T-helper 2 cell treated with Interferon-gamma antibody and Interleukin-4, amounts not matched to agents 100 ng/mL and 5 ng/mL, for 36 hours (primary cell): Measurements from ENCODE around the gene STYXL1. TPM values are rescaled to one million over a fixed set of nuclear protein-coding genes. Genes with fewer than 3 reads are reported as not detected.
"Not testable (repeated sequence)": the region's sequence is repeated elsewhere in the genome, so short reads cannot be mapped to it uniquely, and the experiment has no call there.

Experiments used
- intact Hi-C: fragments of 100-400 bp; cut with micrococcal nuclease; formaldehyde crosslinking; loops from one replicate; pipeline ENCODE4 v1.15.1; 2023
- total RNA-seq: library from RNA; stranded (reverse); gene quantifications from 2 replicates; pipeline ENCODE4 v1.2.3, GENCODE V29; 2022

STYXL1 gene, protein sequence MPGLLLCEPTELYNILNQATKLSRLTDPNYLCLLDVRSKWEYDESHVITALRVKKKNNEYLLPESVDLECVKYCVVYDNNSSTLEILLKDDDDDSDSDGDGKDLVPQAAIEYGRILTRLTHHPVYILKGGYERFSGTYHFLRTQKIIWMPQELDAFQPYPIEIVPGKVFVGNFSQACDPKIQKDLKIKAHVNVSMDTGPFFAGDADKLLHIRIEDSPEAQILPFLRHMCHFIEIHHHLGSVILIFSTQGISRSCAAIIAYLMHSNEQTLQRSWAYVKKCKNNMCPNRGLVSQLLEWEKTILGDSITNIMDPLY
- total RNA-seq: 30.2 and 32.2 TPM in 2 replicates

DNA sequence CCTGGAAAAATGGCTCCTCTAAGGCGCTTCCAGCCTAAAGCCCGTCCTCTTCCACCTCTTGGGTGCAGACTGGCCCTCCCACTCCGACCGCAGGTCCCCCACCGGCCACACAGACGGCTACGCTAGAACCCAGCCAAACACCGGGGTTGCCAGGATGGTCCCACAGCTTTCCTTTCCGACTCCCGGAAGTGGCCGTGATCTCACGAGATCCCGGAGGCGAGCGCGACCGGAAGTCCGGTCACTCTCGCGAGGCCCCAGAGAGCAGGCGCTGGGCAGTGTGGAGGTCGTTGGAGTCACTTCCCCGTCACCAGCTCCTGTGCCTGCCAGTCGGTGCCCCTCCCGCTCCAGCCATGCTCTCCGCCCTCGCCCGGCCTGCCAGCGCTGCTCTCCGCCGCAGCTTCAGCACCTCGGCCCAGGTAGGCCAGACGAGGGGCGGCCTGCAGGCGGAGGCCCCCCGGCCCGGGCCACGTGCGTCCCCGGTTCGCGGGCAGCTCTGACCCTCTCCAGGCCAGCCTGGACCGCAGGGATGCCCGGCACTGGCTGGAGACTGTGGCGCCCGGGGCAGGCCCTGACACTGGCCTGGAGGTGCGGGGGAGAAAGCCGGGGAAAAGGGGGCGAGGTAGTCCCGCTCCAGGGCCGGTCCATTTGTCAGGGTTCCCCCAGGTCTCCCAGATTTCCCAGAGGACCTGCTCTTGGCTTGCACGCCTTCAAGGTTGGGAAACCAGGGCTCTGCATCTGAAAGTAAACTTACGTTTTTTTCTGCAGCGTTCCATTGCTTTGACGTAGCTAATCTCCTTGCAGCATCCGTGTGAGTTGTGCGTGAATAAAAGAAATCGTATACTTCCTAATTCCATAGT lies at the start of gene STYXL1, which contains the start of gene MDH2:
Gene STYXL1 (minus strand): TSS at position 190 of the 857 bp plus-strand sequence. CDS start 17,477 bp downstream, outside the sequence.
Gene MDH2 (plus strand): TSS at position 296 of the 857 bp plus-strand sequence. CDS start 55 bp downstream, at position 351.
- intact Hi-C loops: loop anchor here (1.0 to 2.0 kb wide), 6 partner anchors 54 to 311 kb away; partner anchors contain the start of genes POR and TMEM120A

DNA sequence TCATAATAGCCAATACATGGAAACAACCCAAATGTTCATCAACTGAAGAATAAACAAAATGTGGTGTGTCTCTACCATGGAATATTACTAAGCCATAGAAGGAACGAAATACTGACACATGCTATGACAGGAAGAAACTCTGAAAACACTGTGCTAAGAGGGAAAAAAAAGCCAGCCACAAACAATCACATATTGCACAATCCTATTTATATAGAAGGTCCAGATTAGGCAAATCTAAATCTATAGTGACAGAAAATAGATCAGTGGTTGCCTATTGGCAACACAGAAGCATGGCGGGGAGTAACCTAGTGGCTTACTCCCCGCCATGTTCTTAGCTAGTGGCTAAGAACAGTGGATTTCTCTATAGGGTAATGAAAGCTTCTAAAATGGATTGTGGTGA lies 48.1 kb upstream of the STYXL1 start:
- intact Hi-C loops: no loop called here

DNA sequence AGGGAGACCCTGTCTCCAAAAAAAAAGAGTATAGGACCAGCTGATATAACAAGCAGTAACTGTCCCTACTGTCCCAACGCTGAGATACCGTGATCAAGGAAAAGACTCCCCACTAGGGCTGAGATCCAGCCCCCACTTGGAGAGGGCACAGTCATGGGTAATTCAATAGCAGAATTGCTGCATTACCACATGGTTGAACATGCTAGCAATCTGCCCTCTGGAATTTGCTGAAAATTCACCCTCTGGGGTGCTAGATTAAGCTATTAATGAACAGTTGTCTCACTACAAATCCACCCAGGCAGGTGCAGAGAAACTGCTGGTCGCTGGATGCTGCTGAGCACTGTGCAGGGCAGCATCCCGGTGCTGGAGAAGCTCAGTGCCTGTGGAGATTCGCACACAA lies 46.5 kb upstream of the STYXL1 start:
- intact Hi-C loops: not testable (repeated sequence)

DNA sequence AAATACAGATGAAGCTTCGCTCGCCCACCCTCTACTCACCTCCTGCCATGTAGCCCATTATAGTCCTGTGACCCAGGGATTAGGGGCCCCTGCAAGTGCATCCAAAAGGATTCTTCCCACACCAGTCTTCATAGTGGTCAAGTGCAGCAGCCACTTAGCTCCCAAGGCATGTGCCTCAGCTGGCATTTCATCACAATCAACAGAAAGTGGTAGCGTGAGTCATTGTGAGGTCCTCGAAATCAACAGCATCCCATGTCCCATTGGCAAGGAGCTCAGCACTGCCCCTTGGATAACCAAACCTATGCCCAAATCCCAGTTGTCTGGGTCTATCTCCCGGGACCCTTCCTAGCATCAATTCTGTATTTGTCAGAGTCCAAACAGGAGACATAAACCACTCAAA lies 45.7 kb upstream of the STYXL1 start:
- intact Hi-C loops: not testable (repeated sequence)

DNA sequence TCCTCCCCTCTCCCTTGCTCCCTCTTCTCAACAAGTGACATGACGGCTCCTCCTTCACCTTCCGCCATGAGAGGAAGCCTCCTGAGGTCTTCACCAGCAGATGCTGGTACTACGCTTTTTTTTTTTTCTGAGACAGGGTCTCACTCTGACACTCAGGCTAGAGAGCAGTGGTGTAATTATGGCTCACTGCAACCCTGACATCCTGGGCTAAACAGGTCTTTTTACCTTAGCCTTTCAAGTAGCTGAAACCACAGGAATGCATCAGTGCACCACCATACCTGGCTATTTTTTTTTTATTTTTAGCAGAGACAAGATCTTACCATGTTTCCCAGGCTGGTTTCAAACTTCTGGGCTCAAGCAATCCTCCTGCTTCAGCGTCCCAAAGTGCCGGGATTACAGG lies 43.7 kb upstream of the STYXL1 start:
- intact Hi-C loops: no loop called here

DNA sequence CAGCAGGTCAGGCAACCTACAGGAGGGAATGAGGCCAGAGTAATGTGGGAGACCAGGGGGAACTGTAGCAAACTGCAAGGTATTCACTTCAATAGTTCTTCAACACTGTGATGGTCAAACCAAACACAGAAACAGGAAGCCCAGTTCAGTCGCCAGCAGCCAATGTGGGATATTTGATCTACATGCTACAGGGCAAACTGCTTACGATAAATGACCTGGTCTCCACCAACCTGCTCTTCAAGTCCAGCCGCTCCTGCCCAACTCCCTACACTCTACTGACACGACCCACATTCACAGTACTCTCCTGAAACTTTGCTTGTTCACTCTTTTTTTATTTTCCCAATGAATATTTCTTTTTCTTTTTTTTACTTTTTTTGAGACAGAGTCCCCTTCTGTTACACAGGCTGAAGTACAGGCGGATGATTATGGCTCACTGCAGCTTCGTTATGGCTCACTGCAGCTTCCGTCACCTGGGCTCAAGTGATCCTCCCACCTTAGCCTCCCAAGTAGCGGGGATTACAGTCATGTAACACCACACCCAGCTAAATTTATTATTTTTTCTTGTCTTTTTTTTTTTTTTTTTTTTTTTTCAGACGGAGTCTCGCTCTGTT lies 42.2 kb upstream of the STYXL1 start:
- intact Hi-C loops: no loop called here

DNA sequence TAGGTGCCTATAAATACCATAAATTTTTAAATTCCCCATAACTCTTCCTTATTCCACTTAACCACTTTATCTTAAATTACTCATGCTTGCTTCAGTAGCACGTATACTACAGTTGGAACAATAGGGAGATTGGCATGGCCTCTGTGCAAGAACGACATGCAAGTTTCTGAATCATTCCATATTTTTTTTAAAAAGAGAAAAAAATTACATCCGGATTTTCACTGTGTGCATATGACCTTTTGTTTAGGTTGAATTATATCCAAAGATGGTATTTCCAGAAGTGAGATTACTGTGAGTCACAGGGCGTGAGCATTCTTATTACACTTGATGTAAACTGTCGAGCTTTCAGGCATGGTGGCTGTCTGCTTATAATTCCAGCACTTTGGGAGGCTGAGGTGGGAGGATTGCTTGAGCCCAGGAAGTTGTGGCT lies 39.6 kb upstream of the STYXL1 start:
- intact Hi-C loops: not testable (repeated sequence)

DNA sequence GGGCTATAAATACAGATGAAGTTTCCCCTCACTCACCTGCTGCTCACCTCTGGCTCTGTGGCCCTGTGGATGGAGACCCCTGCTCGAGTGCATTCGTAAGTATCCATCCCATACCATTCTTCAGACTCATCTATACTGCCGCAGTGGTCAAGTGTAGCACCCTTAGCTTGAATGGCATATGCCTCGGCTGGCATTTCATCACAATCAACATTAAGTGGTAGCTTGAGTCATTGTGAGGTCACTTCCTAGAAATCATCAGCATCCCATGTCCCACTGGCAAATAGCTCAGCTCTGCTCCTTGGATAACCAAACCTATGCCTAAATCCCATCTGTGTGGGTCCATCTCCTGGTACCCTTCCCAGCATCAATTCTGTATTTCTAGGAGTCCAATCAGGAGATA lies 38.3 kb upstream of the STYXL1 start:
- intact Hi-C loops: no loop called here

DNA sequence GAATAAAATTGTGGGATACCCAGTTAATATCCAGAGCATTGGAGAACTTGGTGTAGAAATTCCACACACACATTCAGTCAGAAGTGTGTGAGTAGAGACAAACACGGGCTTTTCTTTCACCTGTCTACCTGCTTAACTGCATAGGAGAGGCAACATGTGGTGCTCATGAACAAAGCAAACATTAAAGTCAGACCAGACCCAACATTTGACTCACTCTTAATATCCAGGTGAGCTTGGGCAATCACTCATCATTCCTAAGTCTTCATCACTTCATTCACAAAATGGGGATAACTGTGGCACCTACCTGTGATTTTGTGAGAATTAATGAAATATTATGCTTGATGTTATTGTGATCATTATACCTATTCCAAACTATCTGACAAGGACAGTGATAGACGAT lies 36.3 kb upstream of the STYXL1 start:
- intact Hi-C loops: not testable (repeated sequence)

DNA sequence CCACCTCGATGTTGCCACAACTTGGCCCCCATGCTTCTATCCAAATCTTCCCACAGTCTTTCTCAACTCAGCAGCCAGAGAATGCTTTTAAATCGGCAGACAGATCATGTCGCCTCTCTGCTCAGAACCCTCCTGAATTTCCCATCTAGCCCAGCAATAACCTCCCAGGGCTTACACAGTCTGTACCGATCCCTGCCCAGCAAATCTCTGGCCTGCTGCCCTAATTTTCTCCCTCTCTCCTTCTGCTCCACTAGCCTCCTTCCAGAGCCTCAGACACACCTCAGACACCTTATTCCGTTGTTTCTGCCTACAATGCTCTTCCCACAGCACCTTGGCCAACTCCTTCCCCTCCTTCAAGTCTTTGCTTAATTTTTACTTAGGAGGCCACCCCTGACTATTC lies 32.4 kb upstream of the STYXL1 start:
- intact Hi-C loops: no loop called here

DNA sequence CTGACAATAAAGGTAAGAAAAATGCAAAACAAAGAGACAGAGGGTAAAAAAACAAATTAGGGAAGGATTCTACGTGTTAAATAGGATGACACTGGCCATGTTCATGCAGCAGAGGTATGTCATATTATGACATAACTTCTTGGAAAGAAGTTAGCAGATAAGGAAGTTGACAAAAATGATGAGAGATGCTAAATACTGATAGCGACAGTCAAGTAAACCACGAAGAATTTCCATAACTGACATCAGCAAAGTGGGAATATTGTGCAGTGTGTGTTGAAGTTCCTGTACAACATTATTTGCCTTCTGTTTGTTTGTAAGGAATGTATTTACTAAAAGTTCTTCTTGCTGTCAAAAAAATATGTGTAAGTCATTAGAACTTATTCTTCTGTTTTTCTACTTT lies 29.6 kb upstream of the STYXL1 start:
- intact Hi-C loops: loop anchor here (5.0 kb wide), 1 partner anchor 55 kb away; no protein-coding TSS in a partner anchor

DNA sequence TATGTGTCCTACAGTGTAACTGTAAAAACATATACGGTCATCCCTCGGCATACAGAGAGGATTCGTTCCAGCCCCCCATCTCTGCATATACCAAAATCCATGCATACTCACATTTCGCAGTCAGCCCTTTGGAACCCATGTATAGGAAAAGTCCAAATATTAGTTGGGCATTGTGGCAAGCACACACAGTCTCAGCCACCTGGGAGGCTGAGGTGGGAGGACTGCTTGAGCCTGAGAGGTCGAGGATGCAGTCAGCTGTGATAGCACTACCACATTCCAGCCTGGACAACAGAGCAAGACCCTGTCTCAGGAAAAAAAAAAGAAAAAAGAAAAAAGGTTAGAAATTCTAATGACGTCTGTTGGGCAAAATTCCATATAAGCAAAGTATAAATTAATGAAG lies 29.2 kb upstream of the STYXL1 start:
- intact Hi-C loops: loop anchor here (5.0 kb wide), 1 partner anchor 55 kb away; no protein-coding TSS in a partner anchor

DNA sequence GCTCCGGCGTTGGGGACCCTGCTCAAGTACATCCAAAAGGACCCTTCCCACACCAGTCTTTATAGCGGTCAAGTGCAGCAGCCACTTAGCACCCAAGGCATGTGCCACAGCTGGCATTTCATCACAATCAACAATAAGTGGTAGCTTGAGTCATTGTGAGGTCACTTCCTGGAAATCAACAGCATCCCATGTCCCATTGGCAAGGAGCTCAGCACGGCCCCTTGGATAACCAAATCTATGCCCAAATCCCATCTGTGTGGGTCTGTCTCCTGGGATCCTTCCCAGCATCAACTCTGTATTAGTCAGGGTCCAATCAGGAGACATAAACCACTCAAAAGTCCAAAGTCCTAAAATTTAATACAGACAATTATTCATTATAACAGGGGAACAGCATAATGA lies 27.2 kb upstream of the STYXL1 start:
- intact Hi-C loops: loop anchor here (5.0 kb wide), 1 partner anchor 57 kb away; no protein-coding TSS in a partner anchor

DNA sequence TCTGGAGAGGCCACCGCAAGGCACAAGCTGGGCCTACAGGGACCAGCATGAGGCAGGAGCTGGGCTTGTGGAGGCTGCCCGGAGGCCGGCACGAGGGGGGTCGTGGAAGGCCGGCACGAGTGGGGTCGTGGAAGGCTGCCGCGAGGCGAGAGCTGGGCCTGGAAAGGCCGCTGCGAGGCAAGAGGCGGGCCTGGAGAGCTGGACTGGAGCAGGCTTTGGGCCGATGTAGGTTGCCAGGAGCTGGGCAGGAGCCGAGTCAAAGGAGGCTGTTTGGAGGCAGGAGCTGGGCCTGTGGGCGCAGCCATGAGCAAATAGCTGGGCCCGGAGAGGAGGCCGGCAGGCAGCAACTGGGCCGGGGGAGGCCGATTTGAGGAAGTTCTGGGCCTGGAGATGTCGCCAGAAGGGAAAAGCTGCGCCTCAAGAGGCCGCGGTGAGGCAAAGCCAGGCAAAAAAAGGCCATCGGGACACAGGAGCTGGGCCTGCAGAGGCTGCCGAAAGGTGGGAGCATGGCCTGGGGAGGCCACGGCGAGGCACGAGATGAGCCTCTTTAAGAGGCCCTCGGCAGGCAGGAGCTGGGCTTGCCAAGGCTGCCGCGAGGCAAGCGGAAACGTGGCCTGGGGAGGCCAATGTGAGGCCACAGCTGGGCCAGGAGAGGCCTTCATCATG lies 26.6 kb upstream of the STYXL1 start:
- intact Hi-C loops: no loop called here

DNA sequence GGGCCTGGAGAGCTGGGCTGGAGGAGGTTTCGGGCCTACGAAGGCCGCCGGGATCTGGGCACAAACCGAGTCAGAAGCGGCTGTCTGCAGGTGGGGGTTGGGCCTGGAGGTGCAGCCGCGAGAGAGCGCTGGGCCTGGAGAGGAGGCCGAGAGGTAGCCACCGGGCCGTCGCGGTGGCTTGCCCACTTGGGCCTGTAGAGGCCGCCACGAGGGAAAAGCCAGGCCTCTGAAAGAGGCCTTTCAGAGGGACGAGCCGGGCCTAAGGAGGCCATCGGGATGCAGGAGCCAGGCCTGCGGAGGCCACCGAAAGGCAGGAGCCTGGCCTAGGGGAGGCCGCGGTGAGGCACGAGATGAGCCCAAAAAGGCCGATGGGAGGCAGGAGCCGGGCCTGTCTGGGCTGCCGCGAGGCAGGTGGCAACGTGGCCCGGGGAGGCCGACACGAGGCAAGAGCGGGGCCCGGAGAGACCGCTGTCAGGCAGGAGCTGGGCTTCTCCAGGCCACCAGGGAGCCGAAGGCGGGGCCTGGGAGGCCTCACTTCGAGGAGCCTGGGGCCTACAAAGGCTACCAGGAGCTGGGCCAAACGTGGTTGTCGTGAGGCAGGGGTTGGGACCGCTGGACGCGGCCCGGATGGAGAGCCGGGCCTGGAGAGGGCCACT lies 25.7 kb upstream of the STYXL1 start:
- intact Hi-C loops: no loop called here

DNA sequence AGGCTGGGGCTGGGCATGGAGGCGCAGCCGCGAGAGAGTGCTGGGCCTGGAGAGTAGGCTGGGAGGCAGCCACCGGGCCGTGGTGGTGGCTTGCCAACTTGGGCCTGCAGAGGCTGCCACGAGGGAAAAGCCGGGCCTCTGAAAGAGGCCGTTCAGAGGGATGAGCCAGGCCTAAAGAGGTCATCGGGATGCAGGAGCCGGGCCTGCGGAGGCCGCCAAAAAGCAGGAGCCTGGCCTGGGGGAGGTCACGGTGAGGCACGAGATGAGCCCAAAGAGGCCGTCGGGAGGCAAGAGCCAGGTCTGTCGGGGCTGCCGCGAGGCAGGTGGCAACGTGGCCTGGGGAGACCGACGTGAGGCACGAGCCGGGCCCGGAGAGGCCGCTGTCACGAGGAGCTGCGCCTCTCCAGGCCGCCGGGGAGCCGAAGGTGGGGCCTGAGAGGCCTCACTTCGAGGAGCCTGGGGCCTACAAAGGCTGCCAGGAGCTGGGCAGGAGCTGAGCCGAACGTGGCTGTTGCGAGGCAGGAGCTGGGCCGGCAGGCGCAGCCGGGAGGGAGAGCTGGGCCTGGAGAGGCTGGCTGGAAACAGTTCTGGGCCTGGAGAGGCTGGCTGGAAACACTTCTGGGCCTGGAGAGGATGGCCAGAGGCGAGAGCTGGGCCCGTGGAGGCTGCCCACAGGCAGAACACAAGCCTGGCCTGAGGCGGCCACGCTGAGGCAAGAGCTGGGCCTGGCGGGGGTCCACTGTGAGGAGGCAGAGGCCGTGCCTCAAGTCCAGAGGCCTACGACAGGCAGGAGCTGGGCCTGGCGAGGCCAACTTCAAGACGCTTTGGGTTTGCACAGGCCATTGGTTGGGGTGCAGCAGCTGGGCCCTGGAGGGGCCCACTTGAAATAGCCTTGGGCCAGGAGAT lies 24.7 kb upstream of the STYXL1 start:
- intact Hi-C loops: no loop called here

DNA sequence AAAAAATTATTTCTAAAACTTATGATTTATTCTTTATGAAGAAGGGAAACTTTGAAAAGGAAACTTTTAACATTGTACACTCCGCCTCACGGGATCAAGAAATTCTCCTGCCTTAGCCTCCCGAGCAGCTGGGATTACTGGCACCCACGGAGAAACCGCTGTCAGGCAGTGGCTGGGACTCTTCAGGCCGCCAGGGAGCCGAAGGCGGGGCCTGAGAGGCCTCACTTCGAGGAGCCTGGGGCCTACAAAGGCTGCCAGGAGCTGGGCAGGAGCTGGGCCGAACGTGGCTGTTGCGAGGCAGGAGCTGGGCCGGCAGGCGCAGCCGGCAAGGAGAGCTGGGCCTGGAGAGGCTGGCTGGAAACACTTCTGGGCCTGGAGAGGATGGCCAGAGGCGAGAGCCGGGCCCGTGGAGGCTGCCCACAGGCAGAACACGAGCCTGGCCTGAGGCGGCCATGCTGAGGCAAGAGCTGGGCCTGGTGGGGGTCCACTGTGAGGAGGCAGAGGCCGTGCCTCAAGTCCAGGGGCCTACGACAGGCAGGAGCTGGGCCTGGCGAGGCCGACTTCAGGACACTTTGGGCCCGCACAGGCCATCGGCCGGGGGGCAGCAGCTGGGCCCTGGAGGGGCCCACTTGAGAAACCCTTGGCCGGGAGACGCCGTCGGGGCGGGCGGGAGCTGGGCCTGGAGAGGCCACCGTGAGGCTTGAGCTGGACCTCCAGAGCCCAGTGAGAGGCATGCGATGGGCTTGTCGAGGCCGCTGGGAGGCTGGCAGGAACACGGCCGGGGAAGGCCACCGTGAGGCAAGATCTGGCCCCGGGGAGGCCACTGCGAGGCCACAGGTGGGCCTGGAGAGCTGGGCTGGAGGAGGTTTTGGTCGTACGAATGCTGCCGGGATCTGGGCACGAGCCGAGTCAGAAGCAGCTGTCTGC lies 23.8 kb upstream of the STYXL1 start:
- intact Hi-C loops: no loop called here

DNA sequence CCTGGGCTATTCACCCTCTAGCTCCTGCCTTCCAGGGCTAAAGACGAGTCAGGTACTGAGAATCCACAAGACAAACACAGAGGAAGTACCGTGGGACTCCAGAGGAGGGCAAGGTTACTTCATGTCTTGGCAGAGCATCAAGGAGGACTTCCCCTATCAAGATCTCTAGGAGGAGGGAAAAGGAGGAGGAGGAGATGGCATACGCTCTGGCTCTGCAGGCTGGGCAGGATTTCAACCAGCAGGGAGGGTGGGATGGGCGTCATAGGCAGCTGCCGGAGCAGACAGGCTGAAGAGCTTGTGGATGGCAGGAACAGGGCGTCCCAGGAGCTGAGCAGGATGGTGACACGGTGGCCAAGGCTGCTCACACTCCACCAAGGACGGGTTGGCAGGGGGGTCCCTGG lies 21.4 kb upstream of the STYXL1 start:
- intact Hi-C loops: no loop called here
